Measurements from ENCODE around the gene NRBP1. TPM values are rescaled to one million over a fixed set of nuclear protein-coding genes. Genes with fewer than 3 reads are reported as not detected.

The NRBP1 gene
- total RNA-seq, 4 donors from 2014 or later, result 91.8 to 125 (median 120) TPM

DNA sequence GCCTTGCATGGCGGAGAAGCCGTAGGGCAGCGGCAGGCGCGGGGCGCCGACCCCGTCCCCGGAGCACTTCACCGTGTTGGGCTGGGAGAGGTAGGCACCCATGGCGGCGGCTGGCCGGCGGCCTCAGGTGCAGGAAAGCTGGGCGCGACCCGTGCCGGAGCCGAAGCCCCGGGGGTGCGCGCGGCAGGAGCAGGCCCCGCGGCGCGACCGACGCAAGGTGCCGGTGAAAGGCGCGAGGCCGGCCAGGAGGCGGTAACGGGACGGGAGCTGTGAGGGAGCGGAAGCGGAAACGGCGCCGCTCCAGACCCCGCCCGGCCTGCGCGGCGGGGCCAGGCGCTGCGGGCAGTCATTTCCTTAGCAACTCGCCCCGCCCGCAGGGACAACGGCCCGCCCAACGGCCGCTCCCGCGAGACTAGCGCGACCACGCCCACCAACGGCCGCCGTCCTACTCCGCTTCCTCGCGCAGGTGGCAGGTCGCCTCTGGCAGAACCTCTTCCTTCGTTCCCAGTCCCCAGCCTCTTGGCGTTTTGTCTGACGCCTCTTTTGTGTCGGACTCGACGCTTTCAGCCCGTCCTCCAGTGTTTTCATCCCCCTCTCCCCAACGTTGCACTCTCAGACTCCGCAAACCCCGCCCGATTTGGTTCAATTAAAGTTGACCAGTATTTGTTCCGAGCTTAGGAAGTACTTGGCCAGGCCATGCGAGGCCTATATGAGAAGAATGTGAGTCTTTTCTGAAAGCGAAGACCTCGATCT lies 18.9 kb upstream of the NRBP1 start, which contains the start of gene PPM1G:
Gene PPM1G (minus strand): TSS at position 271 of the 753 bp plus-strand sequence. CDS start 169 bp downstream, at position 102.
- Histone ChIP-seq H3K9me3 (no peaks in the 10 kb centered on the region), H3K4me1 (peaks cover 15 to 24% of the 10 kb centered on the region in 2 donors), H3K36me3 (no peaks in the 10 kb centered on the region), H3K4me3 (peak within 1 kb of the TSS; percentile 74 to 98 (median 96)), H3K27ac (peak within 1 kb of the TSS; percentile 89 to 97 (median 94)), H3K27me3 (no peaks in the 10 kb centered on the region)
- intact Hi-C loops (cut with DNase I; ENCODE audit: low total_unique reads) (loop anchor here (1.0 to 2.0 kb wide), 4 partner anchors 19 to 220 kb away; partner anchors contain the start of genes CCDC121, GPN1, GTF3C2 and NRBP1), in situ Hi-C loops (cut with MboI; ENCODE audit: low sequenced_read_pairs in 4 of 4) (no loop called here)
- ATAC-seq, result peak; percentile 94 to 95
- TF ChIP-seq, protein P1, sequence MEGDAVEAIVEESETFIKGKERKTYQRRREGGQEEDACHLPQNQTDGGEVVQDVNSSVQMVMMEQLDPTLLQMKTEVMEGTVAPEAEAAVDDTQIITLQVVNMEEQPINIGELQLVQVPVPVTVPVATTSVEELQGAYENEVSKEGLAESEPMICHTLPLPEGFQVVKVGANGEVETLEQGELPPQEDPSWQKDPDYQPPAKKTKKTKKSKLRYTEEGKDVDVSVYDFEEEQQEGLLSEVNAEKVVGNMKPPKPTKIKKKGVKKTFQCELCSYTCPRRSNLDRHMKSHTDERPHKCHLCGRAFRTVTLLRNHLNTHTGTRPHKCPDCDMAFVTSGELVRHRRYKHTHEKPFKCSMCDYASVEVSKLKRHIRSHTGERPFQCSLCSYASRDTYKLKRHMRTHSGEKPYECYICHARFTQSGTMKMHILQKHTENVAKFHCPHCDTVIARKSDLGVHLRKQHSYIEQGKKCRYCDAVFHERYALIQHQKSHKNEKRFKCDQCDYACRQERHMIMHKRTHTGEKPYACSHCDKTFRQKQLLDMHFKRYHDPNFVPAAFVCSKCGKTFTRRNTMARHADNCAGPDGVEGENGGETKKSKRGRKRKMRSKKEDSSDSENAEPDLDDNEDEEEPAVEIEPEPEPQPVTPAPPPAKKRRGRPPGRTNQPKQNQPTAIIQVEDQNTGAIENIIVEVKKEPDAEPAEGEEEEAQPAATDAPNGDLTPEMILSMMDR (IDR thresholded peaks at IDR 0.05 in 4 of 5, conservative IDR thresholded peaks at IDR 0.05 in 1 of 5), result peak in 2 of 5 experiments; percentile 12 to 16
- TF ChIP-seq POLR2A (IDR thresholded peaks at IDR 0.05), result peak; percentile 57 to 72
- DNase-seq, result peak; percentile 90 to 92

DNA sequence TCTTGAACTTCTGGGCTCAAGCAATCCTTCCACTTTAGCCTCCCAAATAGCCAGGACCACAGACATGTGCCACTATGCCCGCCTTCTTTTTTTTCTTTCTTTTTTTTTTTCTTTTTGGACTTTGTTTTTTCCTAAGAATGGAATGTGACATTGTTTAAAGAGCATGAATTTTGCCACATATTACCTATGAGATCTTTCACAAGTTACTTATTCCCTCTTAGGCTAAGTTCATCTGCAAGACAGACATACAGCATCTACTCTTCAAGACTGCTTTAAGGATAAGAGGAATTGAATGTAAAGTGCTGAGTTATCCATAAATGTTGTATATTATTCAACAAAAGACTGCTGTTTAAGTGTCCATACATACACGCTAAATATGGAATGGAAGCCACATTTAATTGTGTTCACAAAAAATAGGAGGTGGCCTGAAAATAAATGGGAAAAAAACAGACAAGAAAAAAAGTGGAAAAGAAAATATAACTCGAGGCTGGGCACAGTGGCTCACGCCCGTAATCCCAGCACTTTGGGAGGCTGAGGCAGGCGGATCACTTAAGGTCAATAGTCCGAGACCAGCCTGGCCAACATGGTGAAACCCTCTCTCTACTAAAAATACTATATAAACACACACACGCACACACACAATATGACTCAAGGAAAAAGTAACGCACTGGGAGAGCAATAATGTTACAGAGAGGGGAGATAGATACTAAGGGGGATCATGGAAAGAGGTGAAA lies 15.8 kb upstream of the NRBP1 start:
- in situ Hi-C loops (cut with MboI; ENCODE audit: low sequenced_read_pairs in 4 of 4) (no loop called here), intact Hi-C loops (cut with DNase I; ENCODE audit: low total_unique reads) (no loop called here)
- Histone ChIP-seq H3K27ac (no peak overlapping the region), H3K4me1 (peaks cover 12 to 19% of the 10 kb centered on the region in 2 donors), H3K4me3 (no peak overlapping the region), H3K36me3 (no peaks in the 10 kb centered on the region), H3K9me3 (no peaks in the 10 kb centered on the region), H3K27me3 (no peaks in the 10 kb centered on the region)
- DNase-seq (no peak), ATAC-seq (no peak)
- TF ChIP-seq, protein P1 (IDR thresholded peaks at IDR 0.05 in 4 of 5, conservative IDR thresholded peaks at IDR 0.05 in 1 of 5), result no peak

DNA sequence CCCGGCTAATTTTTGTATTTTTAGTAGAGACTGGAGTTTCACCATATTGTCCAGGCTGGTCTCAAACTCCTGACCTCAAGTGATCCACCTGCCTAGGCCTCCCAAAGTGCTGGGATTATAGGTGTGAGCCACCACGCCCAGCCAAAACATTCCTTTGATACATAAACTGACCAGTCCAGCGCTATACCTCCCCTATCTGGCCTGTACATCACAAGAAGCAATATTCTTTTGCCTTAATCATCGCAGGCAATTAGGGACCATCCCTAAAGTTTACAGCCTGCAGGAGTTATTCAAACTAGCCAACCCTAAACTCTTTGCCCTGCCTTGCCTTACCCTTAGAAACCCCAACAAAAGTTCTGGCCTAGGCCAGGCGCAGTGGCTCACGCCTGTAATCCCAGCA lies 12.3 kb upstream of the NRBP1 start:
- Histone ChIP-seq H3K4me3 (no peak overlapping the region), H3K27me3 (no peaks in the 10 kb centered on the region), H3K27ac (no peak overlapping the region), H3K9me3 (no peaks in the 10 kb centered on the region), H3K4me1 (no peaks in the 10 kb centered on the region), H3K36me3 (no peaks in the 10 kb centered on the region)
- ATAC-seq (no peak), DNase-seq (no peak)
- intact Hi-C loops (cut with DNase I; ENCODE audit: low total_unique reads), result no loop called here
- in situ Hi-C loops (cut with MboI; ENCODE audit: low sequenced_read_pairs in 4 of 4), result no loop called here
- no peak for TF ChIP-seq POLR2A (IDR thresholded peaks at IDR 0.05)
- TF ChIP-seq, protein P1 (IDR thresholded peaks at IDR 0.05 in 4 of 5, conservative IDR thresholded peaks at IDR 0.05 in 1 of 5), result no peak

DNA sequence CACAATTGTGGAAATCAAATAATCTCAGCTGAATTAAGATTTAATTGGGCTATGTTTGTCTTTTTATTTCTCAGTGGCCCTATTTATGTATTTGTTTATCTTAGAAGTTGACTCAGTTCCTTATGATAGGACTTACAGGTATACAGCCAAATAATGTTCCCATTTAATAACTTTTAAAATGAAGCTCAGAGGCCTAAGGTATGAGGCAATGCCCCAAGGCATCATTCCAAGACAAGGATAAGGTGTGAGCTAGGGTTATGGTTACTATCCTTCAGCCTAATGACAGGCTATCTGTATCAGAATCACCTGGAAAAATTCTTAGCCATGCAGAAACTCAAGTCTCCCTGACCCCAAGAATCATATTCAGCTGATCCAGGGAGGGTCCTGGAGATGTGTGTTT lies 7.4 kb upstream of the NRBP1 start:
- ATAC-seq, result no peak
- intact Hi-C loops (cut with DNase I; ENCODE audit: low total_unique reads) (no loop called here), in situ Hi-C loops (cut with MboI; ENCODE audit: low sequenced_read_pairs in 4 of 4) (no loop called here)
- DNase-seq, result no peak
- H3K27ac ChIP-seq, result no peak overlapping the region
- TF ChIP-seq POLR2A (IDR thresholded peaks at IDR 0.05), result no peak
- TF ChIP-seq, protein P1 (IDR thresholded peaks at IDR 0.05 in 4 of 5, conservative IDR thresholded peaks at IDR 0.05 in 1 of 5), result no peak
- H3K36me3 ChIP-seq, result no peaks in the 10 kb centered on the region
- no peaks in the 10 kb centered on the region for H3K9me3 ChIP-seq
- no peak overlapping the region for H3K4me3 ChIP-seq
- H3K4me1 ChIP-seq, result no peaks in the 10 kb centered on the region
- H3K27me3 ChIP-seq, result no peaks in the 10 kb centered on the region
